Endothelial cell of umbilical vein (primary cell): ENCODE measurements around the gene NRCAM. TPM values are rescaled to one million over a fixed set of nuclear protein-coding genes. Genes with fewer than 3 reads are reported as not detected.

Source experiments
- BruUV-seq: library from RNA; stranded (reverse); fragments of 400-500 nt; replicated peaks from 2 replicates; lab custom pipeline; 2021; lab: Mats Ljungman, UMichigan
- CTCF ChIA-PET: fragments of 300-600, 350-600 bp; sonication (Branson Sonifier 250); formaldehyde crosslinking; loops from one replicate; lab custom pipeline; 2021; ENCODE audit warnings: antibody characterized with exemption, inconsistent platforms; lab: Charles Lee
- POLR2A ChIA-PET: fragments of 300-600, 350-600 bp; sonication (Branson Sonifier 250); formaldehyde crosslinking; loops from one replicate; lab custom pipeline; 2021; ENCODE audit warnings: antibody characterized with exemption, inconsistent platforms; lab: Charles Lee
- DNase-seq: peaks from one replicate; pipeline ENCODE4 v3.0.0-alpha.2; 2011; ENCODE audit warnings: low read depth, low spot score
- FAIRE-seq: peaks from 2 replicates; lab custom pipeline; 2011; peaks lifted over from hg19 to GRCh38; lab: Jason Lieb, UNC
- H2AFZ ChIP-seq: 2 replicates; pipeline ENCODE4 v1.6.0; 2012; ENCODE audit warnings: low read depth, low read length, control low read depth, inconsistent platforms
- H3K27ac ChIP-seq: 2 replicates; pipeline ENCODE4 v1.5.1; 2011; ENCODE audit warnings: low read depth, mild to moderate bottlenecking, control low read depth, low read length, moderate library complexity; ENCODE audit not compliant: insufficient read depth
- H3K27me3 ChIP-seq, 2 experiments: 2 replicates each; pipeline versions ENCODE4 v1.6.0 to v1.6.1; 2011; ENCODE audit warnings: low read length in 2 of 2, mixed read lengths in 1 of 2; ENCODE audit not compliant: control insufficient read depth in 2 of 2, insufficient read depth in 2 of 2
- H3K36me3 ChIP-seq, 2 experiments: 2 replicates in 1 of 2; 3 replicates in 1 of 2; pipeline ENCODE4 v1.5.1; 2011; ENCODE audit warnings: low read length in 2 of 2, mild to moderate bottlenecking in 1 of 2, moderate library complexity in 1 of 2; ENCODE audit not compliant: control insufficient read depth in 2 of 2, insufficient read depth in 2 of 2; ENCODE audit errors: extremely low read depth in 1 of 2
- H3K4me1 ChIP-seq: 3 replicates; pipeline ENCODE4 v1.5.1; 2011; ENCODE audit warnings: mild to moderate bottlenecking, low read length; ENCODE audit not compliant: control insufficient read depth, insufficient read depth; ENCODE audit errors: extremely low read depth
- H3K4me2 ChIP-seq: 2 replicates; pipeline ENCODE4 v1.6.1; 2011; ENCODE audit warnings: low read length, control low read depth, mixed read lengths; ENCODE audit not compliant: insufficient read depth
- H3K4me3 ChIP-seq, 3 experiments: fragments of 200-600 bp in 1 of 3; sonication (generic), shearing (Covaris generic) in 1 of 3; replicated peaks in 1 of 3; 2 replicates each; pipeline ENCODE4 v1.5.1; 2011 to 2016; ENCODE audit warnings: control low read depth in 3 of 3, low read length in 3 of 3, mild to moderate bottlenecking in 2 of 3, inconsistent platforms in 1 of 3, low read depth in 1 of 3, moderate library complexity in 1 of 3; ENCODE audit not compliant: insufficient read depth in 1 of 3
- H3K79me2 ChIP-seq: 2 replicates; pipeline ENCODE4 v1.6.0; 2012; ENCODE audit warnings: low read length, inconsistent platforms; ENCODE audit not compliant: control insufficient read depth, insufficient read depth
- H3K9ac ChIP-seq: replicated peaks from 2 replicates; pipeline ENCODE3; 2011; ENCODE audit warnings: low read length, control low read depth; ENCODE audit not compliant: insufficient read depth; ENCODE audit errors: extremely low read depth
- H3K9me1 ChIP-seq: replicated peaks from 3 replicates; pipeline ENCODE4 v1.6.0; 2011; ENCODE audit warnings: mild to moderate bottlenecking, low read length; ENCODE audit not compliant: control insufficient read depth, insufficient read depth; ENCODE audit errors: extremely low read depth
- H3K9me3 ChIP-seq: replicated peaks from 2 replicates; pipeline ENCODE4 v1.5.1; 2012; ENCODE audit warnings: low read length, inconsistent platforms; ENCODE audit not compliant: control insufficient read depth, insufficient read depth
- H4K20me1 ChIP-seq: replicated peaks from 2 replicates; pipeline ENCODE3; 2011; ENCODE audit warnings: mild to moderate bottlenecking, low read length; ENCODE audit not compliant: control insufficient read depth, insufficient read depth; ENCODE audit errors: extremely low read depth
- CTCF ChIP-seq, 2 donors: IDR thresholded peaks; 1 replicate in 1 of 2; 2 replicates in 1 of 2; pipeline ENCODE4 v1.5.1; 2011; ENCODE audit warnings: low read length in 2 of 2, mild to moderate bottlenecking in 2 of 2, moderate library complexity in 2 of 2, control low read depth in 1 of 2, inconsistent platforms in 1 of 2, low read depth in 1 of 2; ENCODE audit not compliant: insufficient read depth in 1 of 2; ENCODE audit errors: extremely low read depth in 1 of 2
- EZH2 ChIP-seq: IDR thresholded peaks from 2 replicates; pipeline ENCODE4 v1.6.1; 2012; ENCODE audit warnings: borderline replicate concordance, low read depth, mild to moderate bottlenecking, moderate library complexity, low read length, inconsistent platforms; ENCODE audit not compliant: severe bottlenecking
- FOS ChIP-seq: IDR thresholded peaks from 2 replicates; pipeline ENCODE4 v1.6.1; 2011; ENCODE audit warnings: mild to moderate bottlenecking, low read length, moderate library complexity, borderline replicate concordance; ENCODE audit not compliant: insufficient read depth
- GATA2 ChIP-seq: IDR thresholded peaks from 2 replicates; pipeline ENCODE4 v1.7.0; 2011; ENCODE audit warnings: low read depth, mild to moderate bottlenecking, moderate library complexity, mixed read lengths, low read length; ENCODE audit not compliant: insufficient read length, insufficient read depth
- JUN ChIP-seq: IDR thresholded peaks from 2 replicates; pipeline ENCODE4 v1.6.1; 2011; ENCODE audit warnings: borderline replicate concordance, low read depth; ENCODE audit not compliant: insufficient read length, insufficient read depth
- MAX ChIP-seq: IDR thresholded peaks from 2 replicates; pipeline ENCODE4 v1.6.1; 2011; ENCODE audit not compliant: insufficient read depth, insufficient read length
- MYC ChIP-seq: IDR thresholded peaks from one replicate; pipeline ENCODE4 v1.6.1; 2011; ENCODE audit warnings: mild to moderate bottlenecking, low read depth, low read length
- POLR2A ChIP-seq: IDR thresholded peaks from 2 replicates; pipeline ENCODE4 v1.6.1; 2012; ENCODE audit warnings: low read depth, mild to moderate bottlenecking, control low read depth, low read length
- POLR2AphosphoS5 ChIP-seq: IDR thresholded peaks from 2 replicates; pipeline ENCODE4 v1.6.1; 2012; ENCODE audit warnings: low read depth, mild to moderate bottlenecking, control low read depth, low read length, moderate library complexity; ENCODE audit not compliant: insufficient read depth
- dilution Hi-C: fragments of 300-500 bp; cut with MboI; formaldehyde crosslinking; loops from one replicate; pipeline ENCODE4 v1.15.0; 2019; ENCODE audit warnings: low sequenced_read_pairs; ENCODE audit not compliant: extremely low pct_ligation_motif_present
- intact Hi-C: fragments of 100-400 bp; cut with micrococcal nuclease; formaldehyde crosslinking; loops from one replicate; pipeline ENCODE4 v1.10.0; 2022
- polyA plus RNA-seq, 4 experiments: library from polyadenylated mRNA; depleted of rRNA in 3 of 4; stranded (reverse) in 3 of 4; unstranded in 1 of 4; fragments of >200 nt; gene quantifications; 2 replicates each; pipeline versions ENCODE4 v1.2.1 to v1.2.3, GENCODE V29; 2011 to 2012; ENCODE audit warnings: missing spikeins in 1 of 4
- total RNA-seq: library from RNA; stranded (reverse); gene quantifications from 2 replicates; pipeline ENCODE4 v1.2.3, GENCODE V29; 2021

The NRCAM gene
- total and polyA plus RNA-seq, 2 donors (not counting 3 experiments of a cell fraction or from before 2014, with no cell fraction given): 26.0 to 47.6 TPM

DNA sequence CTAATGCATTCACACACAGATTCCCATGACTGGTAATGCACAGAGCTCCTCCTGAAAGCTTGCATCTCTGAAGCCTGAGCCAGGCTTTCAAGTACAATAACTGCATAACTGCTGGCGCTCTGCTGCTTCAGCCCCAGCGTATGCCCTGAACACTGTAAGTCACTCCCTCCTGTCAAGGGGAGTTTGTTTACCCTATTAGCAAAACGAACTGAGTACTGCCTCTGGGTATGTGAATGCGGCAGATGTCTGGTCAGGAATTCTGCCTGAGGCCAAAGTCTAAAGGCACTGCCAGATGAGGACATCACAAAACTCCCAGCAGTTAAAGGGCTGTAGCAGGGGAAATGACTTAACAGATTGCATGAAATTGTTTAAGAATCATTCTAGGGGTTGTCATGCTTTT is 97.7 kb downstream of the NRCAM start:
- Histone ChIP-seq H3K9me3 (no peaks in the 10 kb centered on the region), H3K4me3 (no peak overlapping the region), H3K27me3 (no peaks in the 10 kb centered on the region), H3K27ac (no peak overlapping the region), H3K4me1 (no peaks in the 10 kb centered on the region), H3K9me1 (no peaks in the 10 kb centered on the region), H3K9ac (no peak overlapping the region), H3K4me2 (no peak overlapping the region), H2AFZ (no peak overlapping the region), H4K20me1 (no peaks in the 10 kb centered on the region), H3K36me3 (no peaks in the 10 kb centered on the region), H3K79me2 (peaks cover 21% of the 10 kb centered on the region)
- BruUV-seq: no TSS peak
- ChIA-PET CTCF (interaction anchor here (1.0 kb wide), 2 partner anchors 8 to 11 kb away, joined by 4 read pairs; no protein-coding TSS in a partner anchor), POLR2A (no interaction called here)
- FAIRE-seq: no peak
- dilution Hi-C loops (no loop called here), intact Hi-C loops (no loop called here)
- no peak for DNase-seq
- no peak for TF ChIP-seq POLR2A
- no peak for TF ChIP-seq CTCF (IDR thresholded peaks at IDR 0.05; ENCODE audit: extremely low read depth in 1 of 2, insufficient read depth in 1 of 2, low read depth in 1 of 2, low read length in 2 of 2)
- TF ChIP-seq FOS: no peak
- TF ChIP-seq GATA2: no peak
- TF ChIP-seq MYC: no peak
- TF ChIP-seq MAX: no peak
- no peak for TF ChIP-seq POLR2AphosphoS5
- TF ChIP-seq JUN: no peak
- TF ChIP-seq EZH2: no peak
